GM23248 (cell line): ENCODE results near the gene VRK1. TPM values are rescaled to one million over a fixed set of nuclear protein-coding genes. Genes with fewer than 3 reads are reported as not detected.

Experiments used
- DNase-seq: peaks from one replicate; pipeline ENCODE4 v3.0.0-alpha.2; 2015
- H2AFZ ChIP-seq: fragments of 200-600 bp; sonication (generic); 2 replicates; pipeline ENCODE4 v1.6.1; 2016; ENCODE audit warnings: antibody characterized with exemption
- H3F3A ChIP-seq: fragments of 200-600 bp; sonication (generic); 2 replicates; pipeline ENCODE4 v1.6.1; 2016; ENCODE audit warnings: mild to moderate bottlenecking, antibody characterized with exemption, mixed run types; ENCODE audit not compliant: insufficient read depth
- H3K27ac ChIP-seq: fragments of 200-600 bp; sonication (generic); 2 replicates; pipeline ENCODE4 v1.5.1; 2016; ENCODE audit warnings: mild to moderate bottlenecking
- H3K27me3 ChIP-seq: fragments of 200-600 bp; sonication (generic); replicated peaks from 2 replicates; pipeline ENCODE4 v1.6.1; 2016; ENCODE audit warnings: mild to moderate bottlenecking; ENCODE audit not compliant: insufficient read depth
- H3K36me3 ChIP-seq: fragments of 200-600 bp; sonication (generic); 2 replicates; pipeline ENCODE4 v1.6.1; 2016; ENCODE audit warnings: low read depth, mild to moderate bottlenecking
- H3K4me1 ChIP-seq: fragments of 200-600 bp; sonication (generic); 2 replicates; pipeline ENCODE4 v1.6.1; 2016; ENCODE audit warnings: mild to moderate bottlenecking; ENCODE audit not compliant: insufficient read depth
- H3K4me2 ChIP-seq: fragments of 200-600 bp; sonication (generic); one replicate; pipeline ENCODE4 v1.6.1; 2016; ENCODE audit warnings: mild to moderate bottlenecking; ENCODE audit not compliant: unreplicated experiment
- H3K4me3 ChIP-seq: fragments of 200-600 bp; sonication (generic); 2 replicates; pipeline ENCODE4 v1.5.1; 2016; ENCODE audit warnings: mild to moderate bottlenecking
- H3K79me2 ChIP-seq: fragments of 200-600 bp; sonication (generic); 2 replicates; pipeline ENCODE4 v1.6.1; 2016; ENCODE audit warnings: mild to moderate bottlenecking; ENCODE audit not compliant: insufficient read depth
- H3K9ac ChIP-seq: fragments of 200-600 bp; sonication (generic); 2 replicates; pipeline ENCODE4 v1.6.1; 2016; ENCODE audit warnings: mild to moderate bottlenecking
- H3K9me2 ChIP-seq: fragments of 200-600 bp; sonication (generic); 2 replicates; pipeline ENCODE4 v1.6.1; 2016; ENCODE audit warnings: mixed run types, mild to moderate bottlenecking, moderate library complexity; ENCODE audit not compliant: insufficient read depth
- H3K9me3 ChIP-seq: fragments of 200-600 bp; sonication (generic); one replicate; pipeline ENCODE4 v1.6.1; 2017; ENCODE audit warnings: low read depth
- H4K20me1 ChIP-seq: fragments of 200-600 bp; sonication (generic); 2 replicates; pipeline ENCODE4 v1.6.0; 2016; ENCODE audit not compliant: insufficient read depth
- EZH2 ChIP-seq: fragments of 200-600 bp; sonication (generic); IDR thresholded peaks from 2 replicates; pipeline ENCODE4 v1.6.1; 2018; ENCODE audit warnings: antibody characterized with exemption, mild to moderate bottlenecking; ENCODE audit not compliant: insufficient read depth, poor library complexity, severe bottlenecking
- EZH2phosphoT487 ChIP-seq: fragments of 200-600 bp; sonication (generic); IDR thresholded peaks from 2 replicates; pipeline ENCODE4 v1.6.1; 2018; ENCODE audit warnings: antibody characterized with exemption, moderate library complexity, mild to moderate bottlenecking, low read depth; ENCODE audit not compliant: insufficient read depth
- WGBS, 2 experiments: methylation state at CpG; one replicate each; pipeline ENCODE4 v1.1.6; 2015 to 2017; ENCODE audit warnings: low lambda C conversion rate in 2 of 2, low coverage in 1 of 2; ENCODE audit errors: missing lambda C conversion rate in 2 of 2; 5-methylcytosine and 5-hydroxymethylcytosine counted together
- in situ Hi-C: fragments of 300-500 bp; cut with MboI; formaldehyde crosslinking; loops from 2 replicates; pipeline ENCODE4 v1.15.0; 2020
- polyA plus RNA-seq: library from polyadenylated mRNA; unstranded; fragments of >200 nt; fragmentation: Nextera tagmentation; extraction: Ambion mirVana; gene quantifications from 2 replicates; pipeline ENCODE4 v1.2.1, GENCODE V29; 2016
- total RNA-seq: library from RNA; depleted of rRNA; stranded (reverse); fragments of >200 nt; shearing (Covaris generic); gene quantifications from 2 replicates; pipeline ENCODE4 v1.2.3, GENCODE V29; 2014

The VRK1 gene
- total and polyA plus RNA-seq, 2 experiments from 2014 or later: 17.3 to 19.1 TPM

GRCh38 chr14:96802963-96803362 is 5.8 kb downstream of the VRK1 start:
- TF ChIP-seq EZH2phosphoT487: no peak
- Histone ChIP-seq H3K79me2 (peaks cover 94% of the 10 kb centered on the region), H3K9ac (no peak overlapping the region), H3K4me2 (no peak overlapping the region), H3K27me3 (no peaks in the 10 kb centered on the region), H2AFZ (no peak overlapping the region), H3K9me3 (no peaks in the 10 kb centered on the region), H3F3A (no peaks in the 10 kb centered on the region), H3K4me3 (no peak overlapping the region), H3K36me3 (no peaks in the 10 kb centered on the region), H3K9me2 (no peaks in the 10 kb centered on the region), H3K27ac (no peak overlapping the region), H4K20me1 (no peaks in the 10 kb centered on the region), H3K4me1 (peaks cover 7% of the 10 kb centered on the region; the same call in 1 of the 2 replicates)
- DNase-seq: no peak
- 100% methylated on average over 5 of the region's 5 CpGs for WGBS, 2 experiments
- in situ Hi-C loops: no loop called here

GRCh38 chr14:96803958-96804357 is 6.8 kb downstream of the VRK1 start:
- Histone ChIP-seq H2AFZ (no peak overlapping the region), H3K27me3 (no peaks in the 10 kb centered on the region), H3K36me3 (no peaks in the 10 kb centered on the region), H3K4me1 (no peaks in the 10 kb centered on the region; the same call in 1 of the 2 replicates), H3K9ac (no peak overlapping the region), H3K9me2 (no peaks in the 10 kb centered on the region), H3K27ac (no peak overlapping the region), H3F3A (no peaks in the 10 kb centered on the region), H3K79me2 (peaks cover 94% of the 10 kb centered on the region), H3K4me2 (no peak overlapping the region), H4K20me1 (no peaks in the 10 kb centered on the region), H3K9me3 (no peaks in the 10 kb centered on the region), H3K4me3 (no peak overlapping the region)
- in situ Hi-C loops: no loop called here
- TF ChIP-seq EZH2phosphoT487: no peak
- TF ChIP-seq EZH2: no peak
- DNase-seq: no peak
- WGBS, 2 experiments: 98 to 100% methylated on average over 2 of the region's 2 CpGs

GRCh38 chr14:96804895-96805294 is 7.7 kb downstream of the VRK1 start:
- 90 to 93% methylated on average over 5 of the region's 5 CpGs for WGBS, 2 experiments
- Histone ChIP-seq H3K27me3 (no peaks in the 10 kb centered on the region), H3K9ac (no peak overlapping the region), H3K4me1 (no peaks in the 10 kb centered on the region), H3K27ac (no peak overlapping the region), H3K9me3 (no peaks in the 10 kb centered on the region), H3K36me3 (no peaks in the 10 kb centered on the region), H2AFZ (no peak overlapping the region), H4K20me1 (no peaks in the 10 kb centered on the region), H3F3A (no peaks in the 10 kb centered on the region), H3K9me2 (no peaks in the 10 kb centered on the region), H3K4me2 (no peak overlapping the region), H3K79me2 (peaks cover 93% of the 10 kb centered on the region), H3K4me3 (no peak overlapping the region)
- in situ Hi-C loops: no loop called here
- TF ChIP-seq EZH2phosphoT487 (no peak), EZH2 (no peak)
- no peak for DNase-seq

GRCh38 chr14:96805956-96806355 is 8.8 kb downstream of the VRK1 start:
- H3K27ac ChIP-seq: no peak overlapping the region
- TF ChIP-seq EZH2phosphoT487 (no peak), EZH2 (no peak)
- no peak overlapping the region for H2AFZ ChIP-seq
- no peak overlapping the region for H3K4me2 ChIP-seq
- H3K9ac ChIP-seq: no peak overlapping the region
- in situ Hi-C loops: no loop called here
- no peak overlapping the region for H3K4me3 ChIP-seq
- H3K36me3 ChIP-seq: no peaks in the 10 kb centered on the region
- WGBS, 2 experiments: 49 to 54% methylated on average over 4 of the region's 4 CpGs
- DNase-seq: no peak
- H3K9me3 ChIP-seq: no peaks in the 10 kb centered on the region
- no peaks in the 10 kb centered on the region for H3K9me2 ChIP-seq
- no peaks in the 10 kb centered on the region for H4K20me1 ChIP-seq
- peaks cover 92% of the 10 kb centered on the region for H3K79me2 ChIP-seq
- no peaks in the 10 kb centered on the region for H3K4me1 ChIP-seq
- H3F3A ChIP-seq: peaks cover 8% of the 10 kb centered on the region; the same call in 1 of the 2 replicates
- H3K27me3 ChIP-seq: no peaks in the 10 kb centered on the region

- WGBS, 2 experiments: 90 to 96% methylated on average over 3 of the region's 3 CpGs
- Histone ChIP-seq H3K27ac (no peak overlapping the region), H3K4me1 (peaks cover 4% of the 10 kb centered on the region), H2AFZ (no peak overlapping the region), H3K36me3 (no peaks in the 10 kb centered on the region), H3K9me3 (no peaks in the 10 kb centered on the region), H3K9ac (no peak overlapping the region), H3K9me2 (no peaks in the 10 kb centered on the region), H3F3A (peaks cover 14% of the 10 kb centered on the region), H3K4me2 (no peak overlapping the region), H4K20me1 (no peaks in the 10 kb centered on the region), H3K27me3 (no peaks in the 10 kb centered on the region), H3K4me3 (no peak overlapping the region), H3K79me2 (peaks cover 84% of the 10 kb centered on the region)
- in situ Hi-C loops: no loop called here
- DNase-seq: no peak
- TF ChIP-seq EZH2 (no peak), EZH2phosphoT487 (no peak)
Observed at GRCh38 chr14:96806836-96807235, 9.7 kb downstream of the VRK1 start.
